KG1 (cell line): ENCODE data around the gene HS1BP3.

Experiments
- DNase-seq: peaks from one replicate; lab custom pipeline; 2025; lab: John Stamatoyannopoulos, UW

Gene HS1BP3, protein sequence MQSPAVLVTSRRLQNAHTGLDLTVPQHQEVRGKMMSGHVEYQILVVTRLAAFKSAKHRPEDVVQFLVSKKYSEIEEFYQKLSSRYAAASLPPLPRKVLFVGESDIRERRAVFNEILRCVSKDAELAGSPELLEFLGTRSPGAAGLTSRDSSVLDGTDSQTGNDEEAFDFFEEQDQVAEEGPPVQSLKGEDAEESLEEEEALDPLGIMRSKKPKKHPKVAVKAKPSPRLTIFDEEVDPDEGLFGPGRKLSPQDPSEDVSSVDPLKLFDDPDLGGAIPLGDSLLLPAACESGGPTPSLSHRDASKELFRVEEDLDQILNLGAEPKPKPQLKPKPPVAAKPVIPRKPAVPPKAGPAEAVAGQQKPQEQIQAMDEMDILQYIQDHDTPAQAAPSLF

DNA sequence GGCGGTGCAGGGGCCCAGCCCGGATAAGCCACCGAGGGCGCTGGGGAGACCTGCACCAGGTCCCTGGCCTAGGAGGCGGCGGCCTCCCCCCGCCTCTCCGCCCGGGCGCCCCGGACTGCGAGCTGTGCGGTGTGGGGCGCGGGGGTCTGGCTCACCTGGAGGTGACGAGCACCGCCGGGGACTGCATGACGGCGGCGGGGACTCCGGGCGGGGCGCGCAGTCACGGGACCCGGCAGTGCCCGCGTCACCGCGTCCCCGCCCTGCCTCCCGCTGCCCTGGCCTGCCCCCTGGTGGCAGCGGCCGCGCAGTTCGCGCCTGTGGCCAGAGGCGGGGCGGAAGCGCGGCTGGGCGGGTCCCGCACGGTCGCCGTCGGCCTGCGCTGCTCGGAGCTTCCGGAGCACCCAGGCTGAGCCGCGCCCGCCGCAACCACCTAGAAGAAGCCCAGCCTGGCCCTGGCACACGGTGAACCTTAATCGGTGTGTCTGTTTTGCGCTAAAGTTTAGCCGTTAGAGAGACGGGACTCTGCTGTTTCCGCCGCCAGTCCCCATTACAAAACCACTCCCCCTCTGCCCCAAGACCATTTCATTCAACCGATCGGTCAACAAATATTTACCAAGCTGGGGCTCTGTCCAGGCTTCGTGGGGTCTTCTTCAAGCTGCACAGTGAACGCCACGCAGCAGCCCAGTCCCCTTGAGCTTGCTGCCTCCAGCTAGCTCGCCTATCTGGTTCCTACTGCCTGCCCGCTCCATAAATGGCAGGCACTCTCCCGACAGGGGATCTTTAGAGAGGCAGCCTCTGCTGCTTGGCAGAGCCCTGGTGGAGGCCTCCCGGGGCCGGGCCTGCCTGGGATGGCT is at the start of gene HS1BP3:
HS1BP3 (minus strand) TSS at position 222 of the 854 bp plus-strand sequence; CDS start at position 187, 35 bp downstream.
- DNase-seq, result peak; percentile 64

DNA sequence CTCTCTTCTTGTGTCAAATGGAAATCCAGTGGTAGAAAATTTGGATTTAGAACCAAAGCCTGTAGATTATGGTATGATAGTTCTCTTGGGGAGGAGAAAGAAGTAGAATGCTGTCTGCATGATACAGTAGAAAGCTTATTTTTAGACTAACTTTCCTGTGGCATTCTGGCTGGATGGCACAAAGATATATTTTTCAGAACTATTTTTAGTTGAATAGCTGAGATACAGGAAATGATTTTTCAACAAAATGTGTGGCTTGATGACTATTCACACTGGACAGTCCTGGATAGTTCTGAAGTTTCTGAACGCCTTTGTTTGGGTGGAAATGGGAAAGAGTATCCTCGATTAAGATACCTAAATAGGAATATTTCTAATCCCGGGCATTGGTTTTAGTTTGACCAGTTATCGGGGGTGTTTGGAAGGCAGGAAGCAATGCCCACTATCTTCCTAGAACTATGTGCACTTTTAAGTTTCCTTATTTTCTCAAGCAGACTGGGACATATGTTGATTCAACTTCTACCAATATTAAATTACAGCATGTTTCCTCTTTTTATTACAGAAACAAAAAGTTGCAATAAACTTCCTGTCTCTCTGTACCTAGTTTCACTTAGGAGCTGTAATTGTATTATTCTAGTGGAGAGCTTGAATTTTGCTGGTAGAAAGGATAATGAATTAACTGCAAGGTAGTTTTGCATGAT is 48.2 kb upstream of the HS1BP3 start:
- no peak for DNase-seq

DNA sequence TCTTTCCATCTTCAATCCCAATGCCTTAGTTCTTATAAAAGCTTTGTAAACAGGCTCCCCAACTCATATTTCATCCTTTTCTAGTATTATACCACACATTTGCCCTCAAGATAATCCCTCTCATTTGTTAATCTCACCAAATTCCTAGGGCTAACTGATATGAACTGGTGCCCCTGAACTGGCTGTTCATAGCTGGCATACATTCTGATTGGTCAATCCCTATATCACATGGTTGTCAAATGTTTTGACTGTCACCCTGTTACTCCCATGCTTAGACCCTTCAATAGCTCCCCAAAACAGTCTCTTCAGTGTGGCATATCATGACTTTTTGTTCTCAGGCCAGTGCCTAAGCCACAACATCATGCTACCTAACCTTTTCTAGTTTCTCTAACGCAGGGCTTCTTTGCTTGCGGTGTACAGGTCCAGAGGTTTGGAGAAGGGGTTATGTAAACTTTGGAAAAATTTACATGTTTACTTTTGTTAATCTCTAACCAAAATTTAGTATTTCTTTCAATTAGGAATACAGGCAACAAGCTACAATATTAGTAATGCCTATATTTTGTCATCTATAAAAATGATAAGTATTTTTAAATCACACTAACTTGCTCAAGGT is 46.5 kb upstream of the HS1BP3 start:
- DNase-seq, result no peak

DNA sequence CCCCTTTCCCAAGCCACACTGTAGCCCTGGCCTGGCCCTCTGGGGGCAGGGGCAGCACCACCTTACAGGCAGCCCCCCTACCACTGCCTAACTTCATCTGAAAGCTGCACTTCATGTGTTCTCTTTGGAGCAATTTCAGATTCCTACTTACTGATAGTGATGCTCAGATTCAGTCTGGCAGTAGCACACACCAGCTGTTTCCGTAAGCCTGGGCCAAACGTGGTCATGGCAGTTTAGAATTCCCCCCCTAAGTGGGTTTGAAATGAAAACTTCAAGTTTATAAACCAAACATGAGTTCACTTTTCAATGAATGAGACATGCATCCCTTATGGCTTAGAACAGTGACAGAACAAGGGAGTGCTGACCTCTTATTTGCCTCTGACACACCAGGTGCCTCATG is 45.5 kb upstream of the HS1BP3 start:
- DNase-seq, result no peak

DNA sequence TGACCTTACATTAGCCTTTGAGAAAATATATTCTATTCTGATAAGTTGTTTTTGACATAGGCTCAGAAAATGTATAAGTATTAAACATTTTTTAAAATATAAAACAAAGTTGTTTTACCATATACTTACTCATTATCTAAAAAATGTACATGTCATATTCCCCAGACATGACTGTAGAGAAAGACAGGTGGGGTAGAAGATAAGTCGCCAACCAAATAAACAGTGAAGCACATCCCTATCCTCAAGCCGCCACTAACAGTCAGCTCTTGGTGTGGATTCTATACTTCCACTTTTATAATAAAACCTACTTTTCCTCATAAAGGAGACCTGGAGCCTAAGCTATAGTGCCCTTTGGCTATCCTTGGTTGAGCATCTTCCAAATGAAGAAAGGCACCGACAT is 42.4 kb upstream of the HS1BP3 start:
- no peak for DNase-seq

DNA sequence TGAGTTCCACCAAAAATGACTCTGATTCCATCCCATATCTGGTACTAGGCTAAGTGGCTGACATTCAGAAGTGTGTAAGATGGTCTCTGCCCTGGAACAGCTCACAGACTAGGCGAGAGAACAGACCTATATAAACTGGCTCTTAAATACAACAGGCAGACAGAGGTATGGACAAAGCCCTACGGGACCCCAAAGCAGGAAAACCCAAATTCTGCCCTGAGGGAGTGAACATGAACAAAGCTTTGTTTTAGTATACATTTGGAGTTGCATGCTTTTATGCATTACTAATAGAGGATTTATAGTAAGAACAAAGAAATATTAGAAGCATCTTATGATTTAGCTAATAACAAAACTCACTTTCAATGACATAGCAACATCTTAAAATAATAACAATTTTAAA is 41.2 kb upstream of the HS1BP3 start:
- DNase-seq, result no peak

DNA sequence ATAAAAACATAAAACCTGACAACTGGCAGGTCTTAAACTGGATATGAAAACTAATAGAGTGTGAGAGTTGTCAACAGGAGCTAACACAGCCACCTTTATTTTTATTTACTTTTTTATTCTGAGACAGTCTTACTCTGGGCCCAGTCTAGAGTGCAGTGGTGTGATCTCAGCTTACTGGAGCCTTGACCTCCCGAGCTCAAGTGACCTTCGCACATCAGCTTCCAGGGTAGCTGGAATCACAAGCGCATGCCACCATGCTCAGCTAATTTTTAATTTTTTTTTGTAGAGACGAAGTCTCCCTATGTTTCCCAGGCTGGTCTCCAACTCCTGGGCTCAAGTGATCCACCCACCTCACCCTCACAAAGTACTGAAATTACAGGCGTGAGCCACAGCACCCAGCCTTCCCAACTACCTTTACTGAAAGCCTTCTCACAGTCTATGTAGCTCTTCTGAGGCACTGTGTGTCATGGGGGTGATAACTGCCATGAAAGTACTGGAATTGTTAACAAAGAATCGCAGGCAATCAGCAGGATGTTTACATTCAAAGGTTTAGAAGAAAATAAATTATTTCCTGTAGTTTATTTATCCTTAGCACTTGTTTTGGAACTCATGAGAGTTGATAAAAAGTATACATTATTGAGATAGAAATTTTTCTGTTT is 40.3 kb upstream of the HS1BP3 start:
- DNase-seq, result no peak

DNA sequence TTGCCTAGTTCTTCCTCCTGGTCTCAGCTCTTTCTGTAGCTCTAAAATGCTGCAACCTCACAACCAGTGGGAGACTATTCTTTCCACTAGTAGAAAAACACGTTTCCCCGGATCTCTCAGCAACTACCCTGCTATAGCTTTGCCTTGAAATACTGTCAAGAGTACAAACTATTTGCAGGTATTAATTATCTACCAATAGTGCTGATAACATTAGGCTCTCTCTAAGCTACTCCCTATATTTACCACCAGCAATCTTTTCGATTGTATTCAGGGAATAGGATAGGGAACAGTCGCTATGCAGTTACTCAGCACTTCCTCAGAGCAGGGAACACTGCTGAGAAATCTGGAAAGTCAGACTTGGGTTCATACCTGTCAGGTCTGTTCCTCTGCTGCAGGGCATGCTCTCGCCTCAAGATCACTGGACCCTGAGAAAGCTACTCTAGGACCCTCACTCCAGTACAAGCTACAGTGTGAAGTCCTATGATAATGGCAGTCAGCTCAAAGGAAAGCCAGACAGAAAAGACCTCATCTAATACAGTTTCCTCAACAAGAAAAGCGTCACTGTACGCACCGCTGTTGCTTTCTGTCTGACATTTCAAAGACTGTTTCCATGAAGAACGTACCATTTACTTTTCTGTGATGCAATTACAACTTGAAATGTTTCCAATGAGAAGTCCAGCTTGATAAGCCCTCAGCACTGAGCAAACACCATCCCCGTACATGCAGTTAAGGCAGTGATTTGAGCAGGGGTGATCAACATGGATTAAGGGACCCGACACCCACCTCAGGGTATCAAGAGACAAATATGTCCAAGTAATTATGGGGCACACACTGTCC is 38.7 kb upstream of the HS1BP3 start:
- no peak for DNase-seq

DNA sequence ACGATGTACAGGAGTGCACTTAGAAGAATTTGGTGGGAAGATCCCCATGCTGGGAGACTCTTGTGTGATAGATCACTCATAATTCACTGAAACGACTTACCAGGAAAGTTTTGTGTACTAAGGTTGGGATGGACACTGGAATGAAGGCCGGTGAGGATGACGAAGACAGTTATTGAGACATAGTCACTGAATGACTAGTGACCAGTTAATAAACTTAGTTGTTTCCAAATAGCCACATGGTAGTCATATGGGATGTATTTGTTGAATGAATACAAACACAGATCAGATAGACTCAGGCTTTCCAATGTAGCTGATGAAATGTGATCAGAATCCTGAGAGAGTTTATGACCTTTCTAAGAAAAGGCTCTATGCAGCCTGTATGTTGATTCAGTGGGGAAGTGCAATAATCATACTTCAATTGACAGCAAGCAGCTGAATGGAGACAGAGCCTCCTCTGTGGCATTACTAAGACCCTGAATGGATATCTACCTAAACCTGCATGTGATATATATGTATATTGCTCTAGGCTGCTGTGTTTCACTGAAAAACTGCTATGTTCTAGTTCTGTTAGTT is 36.4 kb upstream of the HS1BP3 start:
- DNase-seq, result no peak

DNA sequence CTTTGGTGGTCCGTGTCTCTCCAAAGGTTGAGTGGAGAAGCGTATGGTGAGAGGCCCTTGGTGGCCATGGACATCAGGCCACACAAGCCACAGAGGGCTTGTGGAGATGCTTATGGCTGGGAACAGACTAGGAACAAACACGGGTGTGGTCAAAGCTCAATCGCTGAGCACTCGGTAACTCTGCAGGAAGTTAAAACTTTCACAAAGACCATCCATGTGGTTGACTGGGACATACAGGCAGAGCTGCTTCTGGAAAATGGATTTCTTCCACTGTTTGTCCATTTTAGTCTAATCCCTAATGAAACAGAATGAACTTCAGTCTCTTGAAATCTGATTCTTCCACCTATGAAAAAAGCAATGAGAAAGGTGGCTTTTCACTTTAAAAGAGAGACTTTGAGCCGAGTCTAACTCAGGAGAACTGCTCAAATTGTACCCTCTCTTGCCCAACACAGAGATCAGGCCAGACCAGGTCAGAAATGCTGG is 33.7 kb upstream of the HS1BP3 start:
- no peak for DNase-seq

DNA sequence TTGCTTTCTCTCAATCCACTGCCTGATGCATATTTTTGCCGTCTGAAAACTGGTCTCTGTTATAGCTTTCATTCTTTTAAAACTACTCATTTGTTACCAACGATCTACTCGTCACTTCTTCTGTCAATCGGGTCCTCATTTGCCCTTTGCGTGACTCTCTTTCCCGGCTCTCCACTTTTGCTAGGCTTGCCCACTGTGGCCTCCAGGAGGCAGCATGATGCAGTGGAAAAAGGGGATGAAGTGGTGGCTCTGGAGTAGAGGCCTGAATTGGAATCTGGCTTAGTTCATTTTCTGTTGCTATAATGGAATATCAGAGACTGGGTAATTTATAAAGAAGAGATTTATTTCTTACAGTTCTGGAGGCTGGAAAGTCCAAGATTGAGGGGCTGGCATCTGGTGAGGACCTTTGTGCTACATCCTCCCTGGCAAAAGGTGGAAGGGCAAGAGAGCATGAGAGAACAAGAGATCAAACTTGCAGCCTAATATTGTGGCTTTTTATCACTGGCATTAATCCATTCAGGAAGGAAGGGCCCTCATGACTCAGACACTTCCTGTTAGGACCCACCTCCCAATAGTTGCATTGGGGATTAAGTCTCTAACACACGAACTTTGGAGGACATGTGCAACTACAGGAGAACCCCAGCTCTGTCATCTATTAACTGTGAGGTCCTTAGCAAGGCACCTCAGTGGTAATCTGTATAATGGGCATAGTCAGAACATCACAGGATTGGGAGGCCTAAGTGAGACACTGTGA is 31.4 kb upstream of the HS1BP3 start:
- DNase-seq, result no peak

DNA sequence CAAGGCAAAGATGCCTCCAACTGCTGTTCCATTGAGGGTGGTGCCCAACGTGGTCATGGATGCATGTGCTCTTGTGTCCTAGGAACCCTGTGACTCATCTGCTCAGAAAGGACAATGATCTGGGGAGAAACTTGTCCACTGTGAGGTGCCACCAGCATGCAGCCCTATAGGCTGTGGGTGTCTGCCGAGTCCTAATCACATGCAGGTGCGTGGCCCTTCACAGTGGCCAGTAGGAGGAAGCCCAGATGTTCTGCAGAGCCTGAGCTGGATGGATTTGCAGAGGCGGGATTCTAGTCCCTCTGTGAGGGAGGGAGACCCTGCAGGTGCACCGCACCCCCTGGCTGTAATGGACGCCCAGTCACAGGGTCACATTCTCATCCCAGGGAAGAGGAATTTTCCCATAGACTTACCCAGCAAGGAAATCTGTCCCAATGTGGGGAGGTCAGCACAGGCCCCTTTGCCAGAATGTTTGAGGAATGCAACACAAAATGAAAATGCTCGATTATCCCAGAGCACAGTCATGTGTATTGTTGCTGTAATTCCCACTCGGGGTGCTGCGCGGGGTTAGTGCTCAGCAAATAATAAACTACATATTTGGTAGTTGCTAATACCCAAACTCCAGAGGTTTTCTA is 30.0 kb upstream of the HS1BP3 start:
- DNase-seq, result no peak

DNA sequence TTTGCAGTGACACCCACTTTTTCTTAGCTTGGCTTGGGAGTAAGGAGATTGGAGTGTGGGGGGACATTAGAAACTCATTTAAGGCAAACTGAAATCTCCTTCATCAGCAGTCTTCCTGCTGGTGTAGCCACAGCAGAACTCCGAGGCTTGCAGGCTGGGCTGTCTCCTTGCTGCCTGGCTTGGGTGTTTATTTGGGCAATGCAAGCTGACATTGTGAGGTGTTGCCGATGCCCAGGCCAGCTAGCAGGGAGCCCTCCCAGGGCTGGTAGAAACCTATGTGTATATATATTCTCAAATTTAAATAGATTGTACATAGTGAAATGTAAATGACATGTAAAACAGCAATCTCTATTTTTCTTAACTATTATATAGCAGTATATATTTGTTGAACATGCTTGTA is 27.9 kb upstream of the HS1BP3 start:
- no peak for DNase-seq

DNA sequence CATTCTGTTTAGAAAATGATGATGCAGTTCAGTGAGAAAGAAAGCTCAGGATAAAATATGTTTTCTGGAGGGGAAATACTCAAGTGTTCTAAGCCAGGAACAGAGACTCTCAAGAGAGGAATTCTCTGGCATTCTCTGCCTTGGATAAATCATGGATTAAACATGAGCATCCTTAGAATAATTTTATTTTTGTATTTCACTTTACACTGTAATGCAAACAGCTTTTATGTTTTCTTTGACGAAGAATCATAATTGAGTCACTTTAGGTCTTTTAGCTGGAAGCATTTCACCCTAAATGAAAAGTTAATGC is 27.1 kb upstream of the HS1BP3 start:
- DNase-seq, result no peak

DNA sequence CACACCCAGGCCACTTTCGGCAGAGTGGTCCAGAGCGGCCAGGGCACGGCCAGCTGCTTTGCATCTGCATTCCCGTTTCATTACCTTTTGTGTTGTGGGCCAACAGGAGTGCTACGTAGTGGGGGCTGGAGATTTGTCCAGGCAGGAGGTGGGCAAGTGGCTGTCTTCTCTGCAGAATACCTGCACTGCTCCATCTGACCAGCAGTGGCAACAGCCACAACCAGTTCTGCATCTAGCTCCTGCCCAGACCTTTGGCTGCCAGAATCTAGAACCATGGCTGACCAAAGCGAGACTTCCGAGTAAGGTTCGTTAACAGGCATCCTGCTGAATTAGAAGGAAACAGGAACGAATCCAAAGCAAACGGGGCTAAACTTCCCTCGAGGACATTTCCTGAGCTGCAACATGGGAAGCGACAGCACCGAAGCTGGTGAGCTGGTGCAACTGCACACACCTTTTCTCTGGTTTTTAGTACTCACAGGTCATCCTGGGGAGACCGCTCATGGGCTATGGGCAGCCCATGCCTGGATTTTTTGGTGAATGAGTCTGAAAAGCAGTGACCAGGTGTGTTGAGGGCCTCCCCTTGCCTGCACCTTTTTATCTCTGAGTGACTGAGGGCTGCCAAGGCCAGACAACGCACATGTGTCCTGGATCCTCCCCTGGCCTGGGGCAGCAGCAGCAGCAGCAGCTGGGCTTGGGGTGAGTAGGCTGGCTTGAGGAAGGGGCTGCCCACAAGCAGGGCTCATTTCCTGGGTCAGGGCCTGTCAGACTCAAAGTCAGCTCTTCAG is 26.6 kb upstream of the HS1BP3 start:
- no peak for DNase-seq

DNA sequence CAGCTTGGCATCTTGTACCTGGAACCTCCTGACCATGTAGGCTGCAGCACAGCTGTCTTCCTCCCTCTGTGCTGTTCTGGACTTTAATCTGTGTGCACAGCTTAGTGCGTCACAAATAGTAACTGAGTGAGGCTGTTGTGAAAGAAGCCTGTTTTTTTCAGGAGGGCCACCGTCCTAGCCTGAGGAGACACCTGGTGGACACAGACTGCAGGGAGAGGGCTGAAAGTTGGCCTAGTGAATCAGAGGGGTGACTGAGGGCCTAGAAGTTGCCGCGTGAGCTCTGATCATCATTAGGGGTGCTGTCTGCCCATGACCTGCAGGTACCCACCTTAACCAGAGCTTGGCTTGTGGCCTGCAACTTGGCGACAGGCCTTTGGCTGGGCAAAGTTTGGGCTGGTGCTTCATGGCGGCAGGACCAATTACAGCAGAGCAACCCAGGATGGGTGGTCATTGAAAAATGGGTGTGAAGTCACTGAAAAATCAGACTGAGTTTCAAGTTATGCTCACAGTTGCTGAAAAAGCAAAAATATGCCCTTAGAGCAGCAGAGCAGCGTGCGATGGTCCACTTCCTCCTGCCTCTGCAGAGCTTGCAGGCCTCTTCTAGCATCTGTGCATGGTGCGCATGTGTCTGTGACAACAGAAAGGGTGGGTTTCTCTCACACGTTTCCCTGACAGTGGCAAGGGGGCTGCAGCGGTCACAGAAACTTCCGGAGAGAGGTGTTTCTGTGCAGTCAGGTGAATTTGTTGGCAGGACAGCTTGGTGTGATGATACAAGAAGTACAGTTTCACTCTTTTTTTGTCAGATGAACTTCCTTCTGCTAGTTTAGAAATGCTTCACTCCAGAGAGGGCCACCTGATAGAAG is 25.7 kb upstream of the HS1BP3 start:
- DNase-seq, result no peak

DNA sequence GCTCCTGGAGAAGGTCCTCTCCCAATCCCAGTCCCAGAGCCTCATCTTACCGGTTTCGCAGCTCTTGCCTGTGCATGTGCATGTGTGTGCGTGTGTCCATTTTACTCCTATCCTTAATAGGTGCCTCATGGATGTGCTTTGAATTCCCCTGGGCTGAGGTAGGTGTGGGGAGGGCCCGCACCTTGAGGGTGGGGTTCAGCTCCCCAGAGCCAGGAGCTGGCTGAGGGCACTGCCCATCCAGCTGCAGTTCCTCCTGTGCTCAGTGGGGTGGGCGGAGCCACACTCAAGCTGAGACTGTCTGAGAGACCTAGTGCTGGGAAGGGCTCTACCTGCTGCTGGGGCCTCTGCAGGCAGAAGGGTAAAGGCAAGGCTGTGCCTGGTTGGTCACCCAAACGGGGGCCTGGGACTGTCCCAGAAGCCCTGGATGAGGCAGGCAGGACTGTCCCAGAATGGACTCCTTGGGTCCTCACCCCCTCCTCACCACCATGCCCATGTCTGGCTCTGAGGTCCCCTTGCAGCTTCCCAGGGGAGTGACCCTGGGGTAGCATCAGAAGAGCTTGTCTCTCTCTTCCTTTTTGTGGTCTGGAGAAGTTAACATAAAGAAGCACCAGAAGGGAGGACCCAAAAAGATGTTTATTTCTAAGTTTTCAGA is 24.9 kb upstream of the HS1BP3 start:
- no peak for DNase-seq
